Choroid plexus epithelial cell (primary cell): ENCODE measurements around the gene TTC29.
A peak's percentile ranks its signal among the peaks of the same experiment; 100 is the strongest.

Experiments
- DNase-seq: peaks from one replicate; pipeline ENCODE4 v3.0.0-alpha.2; 2010; ENCODE audit warnings: low read depth
- H3K4me3 ChIP-seq: 2 replicates; pipeline ENCODE4 v1.5.1; 2011; ENCODE audit warnings: low read depth, mild to moderate bottlenecking, control low read depth, low read length, moderate library complexity
- TF ChIP-seq, protein P1 (sequence below): conservative IDR thresholded peaks from 2 replicates; pipeline ENCODE4 v1.5.1; 2011; ENCODE audit warnings: low read depth, mild to moderate bottlenecking, control low read depth, inconsistent platforms, low read length, moderate library complexity

Gene TTC29

GRCh38 chr4:146969126-146969525, 23.5 kb upstream of the TTC29 start:
- TF ChIP-seq, protein P1, sequence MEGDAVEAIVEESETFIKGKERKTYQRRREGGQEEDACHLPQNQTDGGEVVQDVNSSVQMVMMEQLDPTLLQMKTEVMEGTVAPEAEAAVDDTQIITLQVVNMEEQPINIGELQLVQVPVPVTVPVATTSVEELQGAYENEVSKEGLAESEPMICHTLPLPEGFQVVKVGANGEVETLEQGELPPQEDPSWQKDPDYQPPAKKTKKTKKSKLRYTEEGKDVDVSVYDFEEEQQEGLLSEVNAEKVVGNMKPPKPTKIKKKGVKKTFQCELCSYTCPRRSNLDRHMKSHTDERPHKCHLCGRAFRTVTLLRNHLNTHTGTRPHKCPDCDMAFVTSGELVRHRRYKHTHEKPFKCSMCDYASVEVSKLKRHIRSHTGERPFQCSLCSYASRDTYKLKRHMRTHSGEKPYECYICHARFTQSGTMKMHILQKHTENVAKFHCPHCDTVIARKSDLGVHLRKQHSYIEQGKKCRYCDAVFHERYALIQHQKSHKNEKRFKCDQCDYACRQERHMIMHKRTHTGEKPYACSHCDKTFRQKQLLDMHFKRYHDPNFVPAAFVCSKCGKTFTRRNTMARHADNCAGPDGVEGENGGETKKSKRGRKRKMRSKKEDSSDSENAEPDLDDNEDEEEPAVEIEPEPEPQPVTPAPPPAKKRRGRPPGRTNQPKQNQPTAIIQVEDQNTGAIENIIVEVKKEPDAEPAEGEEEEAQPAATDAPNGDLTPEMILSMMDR = no peak
- H3K4me3 ChIP-seq = no peak overlapping the region
- no peak for DNase-seq

- H3K4me3 ChIP-seq = no peak overlapping the region
- no peak for DNase-seq
- TF ChIP-seq, protein P1 = no peak
These were observed 15.0 kb upstream of the TTC29 start for GRCh38 chr4:146960634-146961033.

DNA sequence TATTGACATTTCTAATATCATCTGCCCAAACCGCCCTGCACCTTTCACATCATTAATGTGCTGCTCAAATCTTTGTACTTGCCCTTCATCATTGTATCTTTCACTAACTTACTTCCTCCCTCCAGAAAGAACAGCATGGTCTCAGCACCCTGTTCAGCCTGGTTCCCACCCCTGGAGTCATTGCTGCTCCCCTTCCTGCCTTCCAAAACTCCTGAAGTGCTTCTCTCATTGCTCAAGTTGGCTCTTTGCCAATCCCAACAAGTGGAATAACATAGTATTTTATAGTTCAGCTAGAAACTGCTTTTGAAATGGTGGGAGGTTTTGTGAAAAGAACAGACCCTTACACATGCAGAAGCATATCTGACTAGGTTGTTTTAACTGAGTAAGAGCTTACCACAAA, 14.0 kb upstream of the TTC29 start:
- peak; percentile 12 for DNase-seq
- H3K4me3 ChIP-seq = no peak overlapping the region

GRCh38 chr4:146957237-146957636, 11.6 kb upstream of the TTC29 start:
- H3K4me3 ChIP-seq = no peak overlapping the region
- peak; percentile 35 for DNase-seq
- TF ChIP-seq, protein P1 = no peak

More for the DNA sequence above, 14.0 kb upstream of the TTC29 start:
- TF ChIP-seq, protein P1 = no peak

- H3K4me3 ChIP-seq = no peak overlapping the region
- TF ChIP-seq, protein P1 = no peak
- no peak for DNase-seq
These were observed 7.2 kb upstream of the TTC29 start for GRCh38 chr4:146952896-146953295.

DNA sequence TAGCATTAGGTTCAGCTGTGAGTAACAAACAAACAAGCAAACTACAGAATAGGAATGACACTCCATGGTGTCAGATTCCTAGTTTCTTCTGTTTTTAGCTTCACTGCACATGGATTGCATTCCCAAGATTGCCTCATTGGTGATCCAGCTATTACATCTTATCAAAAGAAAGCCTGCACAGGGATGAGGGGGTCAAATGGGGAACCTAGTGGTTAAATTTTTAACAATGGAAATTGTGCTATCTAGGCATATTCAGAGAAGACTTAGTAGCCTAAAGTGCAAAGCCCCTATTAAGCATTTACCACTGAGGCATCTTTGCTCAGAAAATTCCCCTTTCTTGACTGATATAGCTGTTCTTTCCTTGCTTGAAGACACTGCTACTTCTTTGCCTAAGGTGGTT, 3.9 kb upstream of the TTC29 start:
- DNase-seq = no peak
- TF ChIP-seq, protein P1 = no peak
- H3K4me3 ChIP-seq = no peak overlapping the region

DNA sequence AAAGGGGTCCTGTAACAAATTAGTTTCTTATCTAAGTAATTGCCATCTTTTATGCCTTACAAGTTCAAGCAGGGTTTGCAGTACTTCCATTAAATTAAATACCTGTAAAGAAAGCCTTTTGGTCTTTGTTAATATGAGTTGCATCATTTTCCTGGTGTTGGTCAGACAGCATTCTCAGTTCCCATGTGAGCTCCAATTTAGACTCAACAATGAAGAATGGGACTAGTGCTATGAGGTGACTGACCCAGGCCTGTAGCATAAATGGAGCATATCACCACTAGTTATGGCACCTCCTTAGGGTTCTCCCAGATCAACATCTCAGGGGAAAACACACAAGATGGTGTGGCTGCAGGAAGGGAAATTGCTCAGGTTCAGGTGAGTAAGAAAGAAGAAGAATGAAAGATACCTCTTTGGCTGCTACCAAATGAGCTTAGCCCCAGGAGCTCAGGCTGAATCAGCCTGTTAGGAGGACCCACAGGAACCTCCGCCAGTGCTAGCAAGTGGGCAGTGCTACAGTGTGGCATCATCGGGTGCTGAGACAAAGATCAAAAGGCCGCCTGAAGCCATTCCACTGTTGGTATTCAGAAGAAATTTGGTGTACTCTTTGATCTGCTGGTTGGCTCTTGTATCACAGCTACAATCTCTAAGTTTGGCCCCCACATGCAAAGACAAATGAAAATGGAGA, 1.8 kb downstream of the TTC29 start:
- no peak overlapping the region for H3K4me3 ChIP-seq
- TF ChIP-seq, protein P1 = no peak
- no peak for DNase-seq
